ENCODE results near the gene ZNF276. TPM values are rescaled to one million over a fixed set of nuclear protein-coding genes. Genes with fewer than 3 reads are reported as not detected.
A peak's percentile ranks its signal among the peaks of the same experiment; 100 is the strongest.
"Not testable (repeated sequence)": the region's sequence is repeated elsewhere in the genome, so short reads cannot be mapped to it uniquely, and the experiment has no call there.

Gene ZNF276
- polyA plus RNA-seq, 12 donors: 15.7 to 35.5 (median 20.8) TPM; not detected in 1

DNA sequence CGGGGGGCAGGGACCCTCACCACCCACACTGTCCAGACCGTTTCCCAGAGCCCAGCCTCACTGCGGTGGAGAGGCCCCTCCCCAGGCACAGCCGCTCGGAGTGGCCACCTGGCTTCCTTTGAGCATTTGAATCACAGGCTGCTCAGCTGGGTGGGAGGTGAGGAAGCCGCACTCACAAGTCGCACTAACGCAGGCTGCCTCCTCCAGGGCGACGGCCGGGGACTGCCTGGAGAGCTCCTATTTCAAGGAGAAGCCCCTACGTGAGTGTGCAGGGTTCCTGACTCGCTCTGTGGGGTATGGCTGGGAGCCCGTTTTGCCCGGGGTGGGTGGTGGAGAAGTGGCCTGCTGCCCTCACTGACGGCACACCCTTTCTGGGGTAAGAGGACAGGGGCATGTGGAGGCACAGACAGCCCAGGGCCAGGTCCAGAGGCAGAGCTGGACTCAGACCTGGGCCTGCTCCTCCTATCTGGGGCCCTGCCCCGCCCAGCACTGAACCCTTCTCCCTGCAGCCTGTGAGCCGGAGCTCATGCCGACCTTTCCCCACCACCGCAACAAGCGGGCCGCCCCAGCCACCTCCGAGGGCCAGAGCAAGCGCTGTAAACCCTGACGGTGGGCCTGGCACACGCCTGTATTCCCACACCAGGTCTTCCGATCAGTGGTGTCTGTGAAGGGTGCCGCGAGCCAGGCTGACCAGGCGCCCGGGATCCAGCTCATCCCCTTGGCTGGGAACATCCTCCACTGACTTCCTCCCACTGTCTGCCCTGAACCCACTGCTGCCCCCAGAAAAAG is 26.1 kb upstream of the ZNF276 start:
- no peak for DNase-seq

DNA sequence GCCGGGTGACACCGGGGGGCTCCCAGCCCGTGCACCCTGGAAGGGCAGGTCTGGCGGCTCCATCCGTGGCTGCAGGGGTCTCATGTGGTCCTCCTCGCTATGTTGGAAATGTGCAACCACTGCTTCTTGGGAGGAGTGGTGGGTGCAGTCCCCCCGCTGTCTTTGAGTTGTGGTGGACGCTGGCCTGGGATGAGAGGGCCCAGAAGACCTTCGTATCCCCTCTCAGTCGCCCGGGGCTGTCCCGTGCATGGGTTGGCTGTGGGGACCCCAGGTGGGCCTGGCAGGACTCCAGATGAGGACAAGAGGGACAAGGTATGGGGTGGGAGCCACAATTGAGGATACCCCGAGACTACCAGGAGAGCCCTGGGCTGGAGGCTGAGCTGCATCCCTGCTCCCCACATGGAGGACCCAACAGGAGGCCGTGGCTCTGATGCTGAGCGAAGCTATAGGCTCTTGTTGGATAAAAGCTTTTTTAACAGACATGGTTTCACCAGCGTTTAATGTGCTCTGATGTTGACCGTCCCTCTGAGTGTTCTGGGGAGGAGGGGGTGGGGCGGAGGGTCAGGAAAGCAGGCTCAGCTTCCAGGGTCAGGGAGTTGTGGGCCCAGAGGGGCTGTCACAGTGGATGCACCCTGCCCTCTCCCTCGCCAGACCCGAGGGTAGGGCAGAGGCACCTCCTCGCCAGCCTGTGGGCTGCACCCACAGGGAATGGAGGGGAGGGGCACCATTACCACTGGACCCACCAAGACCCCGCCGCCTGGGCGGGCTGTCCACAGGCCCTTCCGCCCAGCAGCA is 25.3 kb upstream of the ZNF276 start:
- DNase-seq: no peak

DNA sequence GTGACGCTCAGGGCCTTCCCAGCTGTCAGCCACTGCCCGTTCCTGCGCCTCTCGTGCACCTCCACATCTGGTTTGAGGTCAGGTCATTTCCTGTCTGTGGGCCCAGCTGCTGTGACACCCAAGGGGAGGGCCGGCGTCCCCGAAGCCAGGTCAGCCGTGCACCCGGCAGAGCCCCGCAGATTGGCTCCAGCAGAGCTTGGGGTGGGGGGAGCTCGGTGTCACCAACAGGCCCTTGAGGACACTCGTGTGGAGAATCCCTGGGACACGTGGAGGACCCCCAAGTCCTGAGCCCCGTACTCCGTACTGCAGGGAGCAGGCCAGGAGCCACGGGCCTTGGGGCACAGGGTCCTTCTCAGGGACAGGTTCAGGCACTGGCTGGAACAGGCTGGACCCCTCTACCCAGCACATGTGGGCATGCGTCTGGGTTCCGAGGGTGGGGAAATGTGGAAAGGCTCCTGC is 24.6 kb upstream of the ZNF276 start:
- DNase-seq: no peak

DNA sequence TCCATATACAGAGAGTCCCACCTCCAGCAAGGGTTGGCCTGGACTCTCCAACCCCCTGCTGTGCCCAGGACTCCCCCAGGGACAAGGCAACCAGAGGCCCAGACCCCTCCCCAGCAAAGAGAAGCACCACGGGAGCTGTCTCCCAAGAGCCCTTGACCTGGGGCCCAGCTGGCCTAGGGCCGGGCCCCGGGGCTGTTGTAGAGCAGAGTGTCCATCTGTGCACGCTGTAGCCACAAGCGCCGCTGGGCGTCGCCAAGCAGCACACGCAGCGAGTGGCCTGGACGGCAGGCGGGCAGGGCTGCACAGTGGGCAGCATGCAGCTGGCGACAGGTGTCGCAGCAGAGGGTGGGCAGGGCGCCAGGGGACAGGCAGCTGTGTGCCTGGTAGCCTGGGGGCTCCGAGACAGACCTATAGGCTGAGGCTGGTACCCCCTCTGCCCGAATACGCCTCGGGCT is 24.1 kb upstream of the ZNF276 start:
- DNase-seq: no peak

DNA sequence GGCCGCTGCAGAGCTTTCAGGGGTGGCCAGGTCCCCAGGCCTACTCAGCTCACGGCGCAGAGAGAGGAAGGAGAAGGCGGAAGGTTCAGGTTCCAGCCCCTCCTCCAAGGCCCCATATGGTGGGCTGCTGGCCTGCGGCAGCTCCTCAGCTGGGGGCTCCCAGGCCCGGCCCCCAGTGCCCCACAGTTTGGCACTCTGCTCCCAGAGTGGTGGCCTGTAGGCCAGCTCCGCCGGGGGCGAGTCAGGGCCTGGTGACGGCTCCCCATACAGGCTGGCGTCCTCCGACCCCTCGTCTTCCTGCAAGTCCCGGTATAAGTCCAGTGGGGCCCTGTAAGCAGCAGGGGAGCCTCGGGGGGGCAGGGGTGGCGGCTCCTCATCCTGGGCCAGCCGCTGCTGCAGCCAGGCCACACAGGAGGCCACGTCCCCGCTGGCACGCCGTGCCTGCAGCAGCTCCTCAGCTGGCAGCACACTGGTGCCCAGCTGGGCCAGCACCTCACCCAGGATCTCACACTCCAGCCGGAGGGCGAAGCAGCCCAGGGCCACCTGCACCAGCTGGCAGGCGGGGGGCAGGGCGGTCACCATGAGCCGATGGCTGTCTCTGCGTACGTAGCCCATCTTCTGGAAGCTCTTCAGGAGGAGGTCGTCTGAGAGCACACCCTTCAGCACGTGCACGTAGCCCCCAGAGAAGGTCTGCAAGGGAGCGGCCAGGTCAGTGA is 23.6 kb upstream of the ZNF276 start:
- no peak for DNase-seq

DNA sequence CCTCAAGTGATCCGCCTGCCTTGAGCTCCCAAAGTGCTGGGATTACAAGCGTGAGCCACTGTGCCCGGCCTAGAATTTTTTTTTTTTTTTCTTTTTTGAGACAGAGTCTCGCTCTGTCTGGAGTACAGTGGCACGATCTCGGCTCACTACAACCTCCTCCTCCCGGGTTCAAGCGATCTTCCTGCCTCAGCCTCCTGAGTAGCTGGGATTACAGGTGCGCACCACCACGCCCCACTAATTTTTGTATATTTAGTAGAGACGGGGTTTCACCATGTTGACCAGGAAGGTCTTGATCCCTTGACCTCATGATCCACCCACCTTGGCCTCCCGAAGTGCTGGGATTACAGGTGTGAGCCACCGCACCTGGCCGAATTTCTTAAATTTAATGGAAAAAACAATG is 22.6 kb upstream of the ZNF276 start:
- not testable (repeated sequence) for DNase-seq

DNA sequence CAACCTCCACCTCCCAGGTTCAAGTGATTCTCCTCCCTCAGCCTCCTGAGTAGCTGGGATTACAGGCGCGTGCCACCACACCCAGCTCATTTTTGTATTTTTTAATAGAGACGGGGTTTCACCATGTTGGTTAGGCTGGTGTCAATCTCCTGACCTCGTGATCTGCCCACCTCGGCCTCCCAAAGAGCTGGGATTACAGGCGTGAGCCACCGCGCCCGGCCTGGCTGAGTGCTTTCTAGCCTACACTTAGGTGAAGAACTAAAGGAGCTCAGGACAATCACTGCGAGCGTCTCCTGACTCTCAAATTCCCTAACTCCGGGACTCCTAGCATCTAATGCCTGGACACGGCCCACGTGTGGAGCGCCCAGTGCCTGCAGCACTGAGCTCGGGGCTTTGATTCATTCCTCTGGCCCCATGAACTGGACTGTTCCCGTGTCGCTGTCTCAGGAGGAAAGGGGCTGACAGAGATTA is 21.7 kb upstream of the ZNF276 start:
- not testable (repeated sequence) for DNase-seq

DNA sequence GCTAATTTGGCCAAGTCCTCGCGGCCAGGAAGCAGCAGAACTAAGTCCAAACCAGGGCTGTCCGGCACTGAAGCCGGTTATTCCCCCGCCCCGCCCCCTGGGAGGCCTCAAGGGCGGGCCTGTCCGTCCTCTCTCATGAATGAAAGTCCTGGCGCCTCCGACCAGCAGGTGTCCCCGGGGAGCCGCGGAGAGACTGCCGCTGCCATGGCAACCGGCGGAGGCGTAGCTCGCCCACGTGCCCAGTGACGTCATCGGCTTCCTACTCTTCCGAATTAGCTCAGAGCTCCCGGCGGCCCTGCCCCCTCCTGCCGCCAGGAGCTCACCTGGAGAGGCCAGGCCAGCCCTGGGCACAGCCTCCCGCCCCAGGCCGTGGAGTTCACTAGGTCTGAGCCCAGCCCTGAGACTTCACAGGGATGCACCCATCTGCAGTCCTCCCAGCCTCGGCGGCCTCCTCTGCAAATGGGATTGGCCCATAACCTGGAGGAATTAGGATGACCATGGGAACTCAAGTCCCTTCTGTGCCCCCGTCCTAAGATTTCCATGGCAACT is 21.2 kb upstream of the ZNF276 start:
- DNase-seq: peak; percentile 89

DNA sequence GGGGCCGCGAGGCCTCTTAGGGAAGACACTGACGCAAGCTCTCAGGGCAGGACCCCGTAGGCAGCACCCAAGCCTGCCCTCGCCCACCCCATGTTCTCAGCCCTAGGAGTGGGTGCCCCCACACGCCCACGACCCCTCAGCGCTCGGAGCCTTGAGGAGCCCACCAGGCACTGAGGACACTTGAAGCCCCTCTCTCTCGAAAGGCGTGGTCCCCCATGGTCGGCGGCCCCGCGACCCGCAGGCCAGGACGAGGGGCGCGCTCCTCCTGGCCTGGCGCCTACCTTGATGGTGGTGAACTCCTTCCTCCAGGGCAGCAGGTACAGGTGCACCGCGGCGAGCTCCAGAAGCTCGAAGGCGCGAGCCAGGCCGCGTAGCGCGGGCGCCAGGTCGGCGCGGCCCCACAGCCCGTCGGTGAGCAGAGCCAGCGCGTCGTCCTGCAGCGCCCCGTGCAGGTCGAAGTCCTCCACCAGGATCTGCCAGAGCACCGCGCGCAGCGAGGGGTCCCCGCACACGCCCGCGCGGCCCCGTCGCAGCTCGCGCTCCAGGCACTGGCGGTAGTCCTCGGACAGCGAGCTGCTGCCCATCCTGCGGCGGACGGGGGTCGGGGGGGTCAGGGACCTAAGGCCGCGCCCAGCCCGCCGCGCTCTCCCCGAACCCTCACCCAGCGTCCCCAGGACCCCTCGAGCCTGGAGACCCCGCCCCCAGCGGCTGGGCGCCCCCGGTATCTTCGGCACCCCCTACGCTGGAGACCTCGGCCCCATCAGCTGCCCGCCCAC is 20.5 kb upstream of the ZNF276 start:
- DNase-seq: no peak

DNA sequence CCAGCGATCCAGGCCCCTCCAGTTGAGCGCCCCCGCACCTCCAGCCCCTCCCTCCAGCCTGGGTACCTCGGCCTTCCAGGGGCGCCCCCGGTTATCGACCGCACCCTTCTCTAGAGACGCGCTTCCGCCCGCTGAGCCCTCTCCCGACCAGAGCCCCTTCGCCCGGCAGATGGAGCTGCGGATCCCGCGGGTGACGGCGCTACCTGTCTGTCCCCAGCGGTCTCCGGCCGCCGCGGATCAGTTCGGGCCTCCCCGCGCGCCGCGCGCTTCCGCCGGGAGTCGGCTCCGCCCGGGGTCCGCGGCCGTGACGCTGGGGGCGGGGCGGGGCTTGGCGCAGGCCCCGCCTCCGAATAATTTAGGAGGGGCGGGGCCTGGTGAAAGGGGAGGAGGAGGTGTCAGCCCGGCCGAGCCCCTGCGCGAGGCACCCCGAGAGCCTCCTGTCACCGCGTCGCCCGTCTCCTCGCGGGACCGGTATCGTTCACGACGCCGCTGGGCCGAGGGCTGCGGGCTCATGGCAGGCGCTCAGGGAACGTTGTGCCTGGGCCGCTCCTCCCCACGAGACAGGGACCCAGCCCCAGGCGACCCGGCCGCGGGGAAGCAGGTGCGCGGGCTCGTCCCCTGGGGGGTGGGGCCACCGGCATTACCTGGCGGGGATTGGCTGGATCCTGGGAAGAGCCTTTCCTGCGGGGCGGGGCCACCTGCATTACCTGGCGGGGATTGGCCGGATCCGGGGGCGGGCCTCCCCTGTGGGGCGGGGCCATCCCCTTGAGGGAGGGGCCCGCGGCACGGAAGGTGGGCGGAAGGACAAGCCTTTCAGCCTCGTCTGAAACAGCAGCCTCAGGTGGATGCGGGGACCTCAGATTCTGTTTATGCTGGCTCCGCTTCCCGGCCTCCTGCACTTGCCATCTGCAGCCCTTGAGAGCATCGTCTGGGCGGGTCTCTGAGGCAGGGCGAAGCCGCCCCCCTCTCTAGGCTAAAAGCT is 19.6 kb upstream of the ZNF276 start, which contains the start of gene SPATA2L:
Gene SPATA2L (minus strand): TSS at position 281 of the 982 bp plus-strand sequence. CDS start 473 bp downstream, outside the sequence.
- DNase-seq: peak; percentile 70

DNA sequence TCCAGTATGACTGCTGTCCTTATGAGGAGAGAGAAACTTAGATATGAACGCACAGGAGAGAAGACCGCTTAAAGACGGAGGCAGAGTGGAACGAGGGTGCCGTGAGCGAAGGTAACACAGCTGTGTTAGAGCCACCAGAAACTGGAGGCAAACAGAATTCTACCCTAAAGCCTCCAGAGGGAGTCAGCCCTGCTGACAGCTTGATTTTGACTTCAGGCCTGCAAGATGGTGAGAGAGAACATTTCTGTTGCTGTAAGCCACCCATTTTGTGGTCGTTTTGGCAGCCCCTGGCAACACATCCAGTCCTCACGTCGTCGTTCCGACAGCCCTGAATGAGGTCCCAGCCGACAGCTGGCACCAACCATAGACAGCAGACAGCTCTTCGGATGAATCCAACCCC is 17.1 kb upstream of the ZNF276 start:
- no peak for DNase-seq

DNA sequence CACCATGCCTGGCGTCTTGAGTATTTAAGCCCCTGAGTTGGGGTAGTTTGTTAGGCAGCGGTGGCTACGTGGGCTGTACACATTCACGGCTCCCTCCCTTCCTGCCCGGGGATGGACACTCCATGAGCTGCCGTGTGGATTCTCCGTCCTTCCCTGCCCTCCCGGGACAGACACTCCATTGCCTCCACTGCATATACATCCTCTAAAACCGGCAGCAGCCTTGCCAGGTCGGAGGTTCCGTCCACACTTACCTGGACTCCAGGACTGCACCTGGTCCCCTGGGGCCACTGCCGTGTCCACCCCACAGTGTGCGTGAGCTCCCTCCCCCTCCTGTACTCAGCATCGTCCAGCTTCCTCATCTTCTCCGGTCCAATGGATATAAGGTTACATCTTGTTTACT is 16.3 kb upstream of the ZNF276 start:
- DNase-seq: no peak

DNA sequence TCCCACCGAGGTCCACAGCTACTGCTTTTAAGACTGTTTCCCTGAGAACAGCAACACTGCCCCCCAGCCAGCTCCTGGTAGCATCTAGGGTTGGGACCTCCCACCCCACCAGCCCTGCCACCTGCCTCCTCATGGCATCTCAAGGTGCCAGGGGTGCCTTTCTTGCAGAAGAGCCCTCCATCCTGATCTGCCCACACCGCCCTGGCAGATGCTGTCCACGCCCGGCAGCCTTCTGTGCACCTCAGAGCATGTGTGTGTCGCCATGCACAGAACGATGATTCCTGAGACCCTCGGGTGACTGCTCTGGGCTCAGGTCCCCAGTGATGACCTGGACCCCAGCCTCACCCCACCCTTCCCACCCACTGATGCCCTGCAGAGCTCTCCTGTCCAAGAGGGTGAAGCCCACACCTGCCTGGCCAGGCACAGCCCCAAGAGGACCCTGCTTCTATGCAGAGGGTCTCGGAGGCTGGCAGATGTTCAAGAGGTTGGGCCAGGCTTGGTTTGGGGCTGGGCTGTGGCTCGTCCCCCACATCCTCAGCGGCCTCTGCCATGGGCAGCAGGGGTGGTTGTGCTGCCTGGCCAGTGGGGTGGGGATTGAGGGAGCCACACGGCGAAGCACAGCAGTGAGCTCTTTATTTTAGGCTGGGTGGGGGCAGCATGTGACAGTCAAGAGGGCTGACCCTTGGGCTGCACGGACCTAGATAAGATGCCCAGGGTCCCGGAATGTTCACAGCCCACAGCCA is 14.6 kb upstream of the ZNF276 start:
- DNase-seq: no peak

DNA sequence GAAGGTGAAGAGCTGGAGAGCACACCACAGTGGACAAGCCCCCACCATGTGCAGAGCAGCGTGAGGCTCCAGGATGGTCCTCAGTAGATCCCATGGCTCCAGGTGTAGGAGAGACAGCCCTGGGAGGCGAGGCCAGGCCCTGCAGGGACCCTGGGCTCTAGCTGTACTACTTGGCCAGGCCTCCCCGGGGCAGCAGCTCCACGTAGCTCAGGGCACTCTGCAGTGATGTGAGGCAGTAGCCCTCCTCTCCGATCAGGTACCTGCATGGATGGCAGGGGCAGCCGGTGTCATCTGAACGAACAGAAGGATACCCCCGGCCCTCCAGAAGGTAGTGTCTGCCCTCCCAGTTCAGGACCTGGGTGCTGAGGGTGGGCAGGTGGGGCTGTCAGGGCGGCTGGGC is 13.6 kb upstream of the ZNF276 start:
- DNase-seq: no peak

DNA sequence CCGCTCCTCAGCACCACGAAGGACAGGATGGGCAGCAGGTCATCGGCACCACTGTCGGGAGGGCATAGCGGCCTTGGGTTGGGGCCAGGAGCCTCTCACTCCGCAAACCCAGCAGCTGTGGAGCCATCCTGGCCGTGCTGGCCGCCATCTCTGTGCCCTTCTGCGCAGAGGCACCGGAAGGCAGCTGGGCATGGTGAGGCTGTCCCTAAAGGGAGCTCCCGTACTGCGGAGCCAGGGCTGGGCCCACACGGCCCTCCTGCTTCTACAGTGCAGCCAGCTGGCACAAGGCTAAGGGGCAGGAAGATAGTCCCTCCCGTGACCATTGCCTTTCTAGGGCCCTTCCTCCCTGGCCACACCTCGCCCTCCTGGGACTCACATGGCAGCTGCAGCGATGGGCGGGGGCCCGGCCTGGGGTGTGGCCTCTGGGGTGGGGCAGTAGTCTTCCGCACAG is 12.8 kb upstream of the ZNF276 start:
- no peak for DNase-seq

DNA sequence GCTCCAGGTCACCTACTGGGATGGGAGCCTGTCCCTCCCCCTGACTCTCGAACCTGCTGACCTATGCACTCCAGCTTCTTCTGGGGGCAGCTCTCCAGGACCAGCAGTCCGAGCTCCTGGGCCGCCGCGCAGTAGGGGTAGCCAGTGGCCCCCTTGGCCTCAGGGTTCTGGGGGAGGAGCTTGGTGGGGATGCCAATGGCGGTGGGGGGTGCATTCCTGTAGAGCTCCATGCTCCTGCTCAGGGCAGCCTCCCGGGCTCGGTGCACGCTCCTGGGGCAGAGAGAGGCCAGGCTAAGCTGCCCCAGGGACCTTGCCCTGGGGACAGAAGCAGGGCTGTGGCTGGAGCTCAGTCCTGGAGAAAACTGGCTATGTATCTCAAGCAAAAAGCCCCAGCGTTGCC is 12.2 kb upstream of the ZNF276 start:
- DNase-seq: no peak

DNA sequence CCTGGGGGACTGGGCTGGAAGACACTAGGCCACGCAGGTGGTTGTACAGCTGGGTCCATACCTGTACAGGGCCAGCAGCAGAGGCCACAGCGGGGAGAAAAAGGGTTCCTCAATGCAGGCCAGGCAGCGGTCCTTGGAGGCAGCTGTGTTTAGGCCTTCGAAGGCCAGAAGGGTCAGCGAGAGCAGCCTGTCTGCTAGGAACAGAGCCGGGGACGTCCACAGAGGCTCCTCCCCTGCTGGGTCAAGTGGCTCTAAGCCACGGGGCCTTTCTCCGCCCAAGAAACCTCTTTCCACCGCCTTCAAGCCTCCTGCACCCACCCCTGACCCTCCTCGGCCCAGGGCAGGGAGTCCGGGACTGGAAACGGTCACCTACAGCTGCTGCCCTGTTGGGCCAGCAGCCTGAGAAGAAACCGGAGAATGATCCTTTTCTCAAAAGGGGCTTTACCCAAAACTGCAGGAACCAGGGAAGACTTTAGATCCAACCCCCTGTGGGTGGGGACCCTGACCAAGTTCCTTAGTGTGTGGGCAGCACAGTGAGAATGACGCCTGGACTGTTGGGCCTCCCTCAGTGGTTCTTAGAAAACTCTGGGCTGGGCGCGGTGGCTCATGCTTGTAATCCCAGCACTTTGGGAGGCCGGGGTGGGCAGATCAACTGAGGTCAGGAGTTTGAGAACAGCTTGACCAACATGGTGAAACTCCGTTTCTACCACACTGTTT is 11.5 kb upstream of the ZNF276 start:
- DNase-seq: no peak

Measured in muscle of arm (tissue), 12 donors.